GM13977 (cell line): ENCODE results near the gene FHL2.

Source experiments
- DNase-seq: peaks from one replicate; pipeline ENCODE4 v3.0.0; 2012; ENCODE audit warnings: low spot score
- CTCF ChIP-seq: IDR thresholded peaks from 2 replicates; pipeline ENCODE4 v1.5.1; 2012; ENCODE audit warnings: mild to moderate bottlenecking, control low read depth; ENCODE audit not compliant: insufficient read depth; ENCODE audit errors: extremely low read depth, missing control alignments
- in situ Hi-C: fragments of 300-500 bp; cut with MboI; formaldehyde crosslinking; loops from one replicate; pipeline ENCODE4 v1.12.0; 2022; ENCODE audit warnings: low sequenced_read_pairs, low pct_unique_long_range_greater_than_20kb, mixed read lengths, inconsistent platforms; ENCODE audit not compliant: unreplicated experiment

The FHL2 gene

GRCh38 chr2:105387225-105387624 lies 11.6 kb downstream of the FHL2 start:
- in situ Hi-C loops = loop anchor here (10.0 kb wide), 1 partner anchor 148 kb away; no protein-coding TSS in a partner anchor
- DNase-seq = no peak

GRCh38 chr2:105385731-105386540 lies 12.9 kb downstream of the FHL2 start:
- in situ Hi-C loops = loop anchor here (10.0 kb wide), 1 partner anchor 149 kb away; no protein-coding TSS in a partner anchor
- no peak for TF ChIP-seq CTCF
- DNase-seq = no peak

More at GRCh38 chr2:105387225-105387624, 11.6 kb downstream of the FHL2 start:
- no peak for TF ChIP-seq CTCF

- in situ Hi-C loops = loop anchor here (10.0 kb wide), 1 partner anchor 150 kb away; no protein-coding TSS in a partner anchor
- DNase-seq = no peak
- no peak for TF ChIP-seq CTCF
Observed at GRCh38 chr2:105384861-105385260, 14.0 kb downstream of the FHL2 start.

DNA sequence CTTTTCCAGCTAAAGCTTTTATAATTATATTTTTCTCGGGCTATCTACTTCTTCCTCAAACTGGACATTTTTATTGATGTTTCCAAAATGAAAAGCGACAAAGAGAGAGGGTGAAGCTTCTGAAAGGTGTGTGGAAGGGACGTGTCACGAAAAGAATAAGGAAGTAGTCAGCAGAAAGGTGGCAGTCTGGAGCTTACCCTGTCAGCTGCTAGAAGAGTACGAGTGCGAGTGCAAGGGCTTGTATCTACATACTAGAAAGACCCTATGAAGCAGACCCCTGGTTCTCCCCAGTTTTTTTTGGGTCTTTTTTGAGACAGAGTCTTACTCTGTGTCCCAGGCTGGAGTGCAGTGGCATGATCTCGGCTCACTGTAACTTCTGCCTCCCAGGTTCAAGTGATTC lies 14.6 kb downstream of the FHL2 start:
- no peak for TF ChIP-seq CTCF
- DNase-seq = no peak
- in situ Hi-C loops = loop anchor here (10.0 kb wide), 1 partner anchor 151 kb away; no protein-coding TSS in a partner anchor

- no peak for DNase-seq
- in situ Hi-C loops = loop anchor here (10.0 kb wide), 1 partner anchor 151 kb away; no protein-coding TSS in a partner anchor
- no peak for TF ChIP-seq CTCF
Observed at GRCh38 chr2:105383432-105384166, 15.3 kb downstream of the FHL2 start.

- in situ Hi-C loops = loop anchor here (10.0 kb wide), 1 partner anchor 153 kb away; no protein-coding TSS in a partner anchor
- DNase-seq = no peak
- TF ChIP-seq CTCF = no peak
Observed at GRCh38 chr2:105382177-105382576, 16.7 kb downstream of the FHL2 start.
